ENCODE results near the gene TTF1.

The TTF1 gene

GRCh38 chr9:132412089-132412488 is 5.4 kb upstream of the TTF1 start:
- Histone ChIP-seq H3K79me2 (ENCODE audit: insufficient read depth, low read length) (no peaks in the 10 kb centered on the region), H3K9me2 (ENCODE audit: low read depth, low read length) (no peaks in the 10 kb centered on the region), H3K36me3 (ENCODE audit: insufficient read depth, low read length) (no peaks in the 10 kb centered on the region), H3F3A (ENCODE audit: insufficient read depth, low read length) (no peaks in the 10 kb centered on the region), H3K27me3 (ENCODE audit: insufficient read depth, low read length) (peaks cover 5% of the 10 kb centered on the region; the same call in 1 of the 2 replicates), H3K9me3 (ENCODE audit: low read length) (no peaks in the 10 kb centered on the region), H2AFZ (ENCODE audit: low read length) (no peak overlapping the region), H3K4me2 (ENCODE audit: low read length) (no peak overlapping the region), H3K9ac (ENCODE audit: low read length) (no peak overlapping the region), H3K4me3 (ENCODE audit: low read depth, low read length, poor library complexity, severe bottlenecking) (no peak overlapping the region), H3K27ac (ENCODE audit: low read depth, low read length, poor library complexity, severe bottlenecking) (no peak overlapping the region), H3K4me1 (ENCODE audit: insufficient read depth, low read length, severe bottlenecking) (peaks cover 24% of the 10 kb centered on the region), H4K20me1 (ENCODE audit: insufficient read depth, low read length) (no peaks in the 10 kb centered on the region)
- TF ChIP-seq CTCF (IDR thresholded peaks at IDR 0.05; ENCODE audit: low read length) (peak; percentile 57), EZH2 (IDR thresholded peaks at IDR 0.05; ENCODE audit: borderline replicate concordance, low read length) (no peak)

GRCh38 chr9:132411091-132411508 is 4.5 kb upstream of the TTF1 start:
- Histone ChIP-seq H3K4me3 (ENCODE audit: low read depth, low read length, poor library complexity, severe bottlenecking) (no peak overlapping the region), H2AFZ (ENCODE audit: low read length) (no peak overlapping the region), H3K27me3 (ENCODE audit: insufficient read depth, low read length) (peaks cover 5% of the 10 kb centered on the region; the same call in 1 of the 2 replicates)

GRCh38 chr9:132410642-132411041 is 4.0 kb upstream of the TTF1 start:
- Histone ChIP-seq H3K27me3 (ENCODE audit: insufficient read depth, low read length) (peaks cover 5% of the 10 kb centered on the region; the same call in 1 of the 2 replicates), H3K4me3 (ENCODE audit: low read depth, low read length, poor library complexity, severe bottlenecking) (peak overlapping the region; percentile 47), H3K4me2 (ENCODE audit: low read length) (peak overlapping the region; percentile 56), H3K36me3 (ENCODE audit: insufficient read depth, low read length) (no peaks in the 10 kb centered on the region), H3K79me2 (ENCODE audit: insufficient read depth, low read length) (no peaks in the 10 kb centered on the region), H3F3A (ENCODE audit: insufficient read depth, low read length) (no peaks in the 10 kb centered on the region), H3K9me2 (ENCODE audit: low read depth, low read length) (no peaks in the 10 kb centered on the region), H3K9me3 (ENCODE audit: low read length) (no peaks in the 10 kb centered on the region), H3K27ac (ENCODE audit: low read depth, low read length, poor library complexity, severe bottlenecking) (no peak overlapping the region), H3K9ac (ENCODE audit: low read length) (no peak overlapping the region), H3K4me1 (ENCODE audit: insufficient read depth, low read length, severe bottlenecking) (peaks cover 33% of the 10 kb centered on the region), H4K20me1 (ENCODE audit: insufficient read depth, low read length) (no peaks in the 10 kb centered on the region), H2AFZ (ENCODE audit: low read length) (no peak overlapping the region)
- TF ChIP-seq EZH2 (IDR thresholded peaks at IDR 0.05; ENCODE audit: borderline replicate concordance, low read length) (no peak), CTCF (IDR thresholded peaks at IDR 0.05; ENCODE audit: low read length) (no peak)

More at GRCh38 chr9:132411091-132411508, 4.5 kb upstream of the TTF1 start:
- Histone ChIP-seq H3K9me2 (ENCODE audit: low read depth, low read length) (no peaks in the 10 kb centered on the region), H3K4me1 (ENCODE audit: insufficient read depth, low read length, severe bottlenecking) (peaks cover 29% of the 10 kb centered on the region), H3F3A (ENCODE audit: insufficient read depth, low read length) (no peaks in the 10 kb centered on the region), H3K36me3 (ENCODE audit: insufficient read depth, low read length) (no peaks in the 10 kb centered on the region), H3K9ac (ENCODE audit: low read length) (no peak overlapping the region), H3K4me2 (ENCODE audit: low read length) (peak overlapping the region; percentile 56; the same call in 1 of the 2 replicates), H3K27ac (ENCODE audit: low read depth, low read length, poor library complexity, severe bottlenecking) (no peak overlapping the region), H3K9me3 (ENCODE audit: low read length) (no peaks in the 10 kb centered on the region), H3K79me2 (ENCODE audit: insufficient read depth, low read length) (no peaks in the 10 kb centered on the region), H4K20me1 (ENCODE audit: insufficient read depth, low read length) (no peaks in the 10 kb centered on the region)
- peak; percentile 91 for TF ChIP-seq CTCF (IDR thresholded peaks at IDR 0.05; ENCODE audit: low read length)
- no peak for TF ChIP-seq EZH2 (IDR thresholded peaks at IDR 0.05; ENCODE audit: borderline replicate concordance, low read length)

Measured in OCI-LY1 (cell line).